CD14-positive monocyte (primary cell): ENCODE data around the gene ZC3H4. TPM values are rescaled to one million over a fixed set of nuclear protein-coding genes. Genes with fewer than 3 reads are reported as not detected.

Experiments
- DNase-seq, 3 donors: peaks; one replicate each; pipeline ENCODE4 v3.0.0-alpha.2; 2011 to 2022
- H2AFZ ChIP-seq: 2 replicates; pipeline ENCODE4 v1.6.0; 2012; ENCODE audit warnings: mild to moderate bottlenecking, low read depth, low read length, inconsistent platforms; ENCODE audit not compliant: insufficient read depth, poor library complexity, severe bottlenecking
- H3K27ac ChIP-seq, 2 donors: 1 replicate in 1 of 2; 2 replicates in 1 of 2; pipeline ENCODE4 v1.5.1; 2012 to 2013; ENCODE audit warnings: low read length in 2 of 2, control low read depth in 1 of 2, inconsistent platforms in 1 of 2, low read depth in 1 of 2, mild to moderate bottlenecking in 1 of 2
- H3K27me3 ChIP-seq, 2 donors: one replicate each; pipeline versions ENCODE4 v1.6.0 to v1.6.1; 2011 to 2013; ENCODE audit warnings: low read length in 2 of 2; ENCODE audit not compliant: control insufficient read depth in 2 of 2, insufficient read depth in 2 of 2
- H3K36me3 ChIP-seq, 2 donors: replicated peaks in 1 of 2; 1 replicate in 1 of 2; 2 replicates in 1 of 2; pipeline versions ENCODE4 v1.5.1 to v1.6.1; 2012 to 2013; ENCODE audit warnings: low read length in 2 of 2, control low read depth in 1 of 2, inconsistent platforms in 1 of 2, mild to moderate bottlenecking in 1 of 2; ENCODE audit not compliant: insufficient read depth in 2 of 2, control insufficient read depth in 1 of 2
- H3K4me1 ChIP-seq, 2 donors: 1 replicate in 1 of 2; 2 replicates in 1 of 2; pipeline versions ENCODE4 v1.5.1 to v1.6.1; 2012 to 2013; ENCODE audit warnings: low read length in 2 of 2, control low read depth in 1 of 2, inconsistent platforms in 1 of 2, mild to moderate bottlenecking in 1 of 2, moderate library complexity in 1 of 2; ENCODE audit not compliant: insufficient read depth in 2 of 2, control insufficient read depth in 1 of 2
- H3K4me2 ChIP-seq: replicated peaks from 2 replicates; pipeline ENCODE3; 2012; ENCODE audit warnings: low read length, moderate library complexity, mild to moderate bottlenecking; ENCODE audit not compliant: poor library complexity, severe bottlenecking; ENCODE audit errors: extremely low read depth
- H3K4me3 ChIP-seq, 3 experiments: fragments of 200-600 bp in 1 of 3; sonication (generic) in 1 of 3; replicated peaks in 1 of 3; 1 replicate in 2 of 3; 2 replicates in 1 of 3; pipeline ENCODE4 v1.5.1; 2011 to 2013; ENCODE audit warnings: low read length in 3 of 3, mild to moderate bottlenecking in 3 of 3, control low read depth in 2 of 3, low read depth in 2 of 3, inconsistent platforms in 1 of 3, moderate library complexity in 1 of 3
- H3K79me2 ChIP-seq: 2 replicates; pipeline ENCODE4 v1.6.0; 2012; ENCODE audit warnings: mild to moderate bottlenecking, control low read depth, inconsistent platforms, low read length, moderate library complexity; ENCODE audit not compliant: insufficient read depth
- H3K9ac ChIP-seq: 2 replicates; pipeline ENCODE4 v1.6.0; 2017; ENCODE audit warnings: low read length, mild to moderate bottlenecking; ENCODE audit not compliant: insufficient read depth, poor library complexity, severe bottlenecking
- H3K9me3 ChIP-seq, 2 donors: replicated peaks in 1 of 2; 1 replicate in 1 of 2; 2 replicates in 1 of 2; pipeline versions ENCODE4 v1.5.1 to v1.6.1; 2012 to 2013; ENCODE audit warnings: low read length in 2 of 2, control low read depth in 1 of 2; ENCODE audit not compliant: control insufficient read depth in 1 of 2, insufficient read depth in 1 of 2
- H4K20me1 ChIP-seq: 2 replicates; pipeline ENCODE4 v1.6.0; 2012; ENCODE audit warnings: mild to moderate bottlenecking, low read length, control low read depth, moderate library complexity; ENCODE audit not compliant: insufficient read depth
- H3K27ac Mint-ChIP-seq, 7 donors: one replicate each; pipeline ENCODE4 v1.8.0; 2020; ENCODE audit warnings: mild to moderate bottlenecking in 7 of 7, mixed read lengths in 7 of 7, moderate library complexity in 6 of 7, inconsistent platforms in 2 of 7
- H3K27me3 Mint-ChIP-seq, 3 donors: one replicate each; pipeline ENCODE4 v1.8.0; 2021 to 2022; ENCODE audit warnings: low read depth in 3 of 3, mild to moderate bottlenecking in 3 of 3, mixed read lengths in 3 of 3, moderate library complexity in 3 of 3, inconsistent platforms in 1 of 3
- H3K36me3 Mint-ChIP-seq, 2 donors: one replicate each; pipeline ENCODE4 v1.8.0; 2020; ENCODE audit warnings: mixed read lengths in 2 of 2, inconsistent platforms in 1 of 2, mild to moderate bottlenecking in 1 of 2
- H3K4me1 Mint-ChIP-seq: one replicate; pipeline ENCODE4 v1.8.0; 2020; ENCODE audit warnings: mild to moderate bottlenecking, mixed read lengths
- H3K4me3 Mint-ChIP-seq, 2 donors: one replicate each; pipeline ENCODE4 v1.8.0; 2020; ENCODE audit warnings: mild to moderate bottlenecking in 2 of 2, mixed read lengths in 2 of 2, moderate library complexity in 1 of 2
- H3K9me3 Mint-ChIP-seq, 7 donors: one replicate each; pipeline ENCODE4 v1.8.0; 2020 to 2022; ENCODE audit warnings: mixed read lengths in 7 of 7, mild to moderate bottlenecking in 6 of 7, moderate library complexity in 6 of 7, inconsistent platforms in 2 of 7
- CTCF ChIP-seq: fragments of 200-600 bp; IDR thresholded peaks from one replicate; pipeline ENCODE4 v1.8.0; 2022; ENCODE audit warnings: antibody characterized with exemption, mild to moderate bottlenecking
- WGBS: methylation state at CpG from one replicate; pipeline ENCODE4 v1.1.5; 2013; ENCODE audit warnings: missing lambda C conversion rate; ENCODE audit not compliant: insufficient coverage; 5-methylcytosine and 5-hydroxymethylcytosine counted together
- intact Hi-C, 2 donors: fragments of 100-400 bp; cut with micrococcal nuclease; formaldehyde crosslinking; loops; one replicate each; pipeline versions ENCODE4 v1.15.0 to v1.15.1; 2023
- polyA plus RNA-seq, 3 donors: library from polyadenylated mRNA; depleted of rRNA in 1 of 3; unstranded in 2 of 3; stranded (reverse) in 1 of 3; fragments of 300-500 nt in 2 of 3; fragments of >200 nt in 1 of 3; fragmentation: Illumina TruSeq in 2 of 3; gene quantifications; 1 replicate in 2 of 3; 2 replicates in 1 of 3; pipeline ENCODE4 v1.2.3, GENCODE V29; 2012 to 2021

Gene ZC3H4
- polyA plus RNA-seq, 3 donors = 0.24 to 9.9 (median 0.60) TPM

- Histone ChIP-seq H3K36me3 (peaks cover 15 to 38% of the 10 kb centered on the region in 2 donors), H3K27ac (peak overlapping the region in 1 of 2 donors; percentile 56), H3K4me1 (peaks cover 35 to 41% of the 10 kb centered on the region in 2 donors), H3K4me2 (no peak overlapping the region), H4K20me1 (peaks cover 52% of the 10 kb centered on the region), H3K9me3 (no peaks in the 10 kb centered on the region), H3K9ac (no peak overlapping the region), H3K4me3 (no peak overlapping the region), H3K79me2 (peaks cover 100% of the 10 kb centered on the region), H2AFZ (no peak overlapping the region), H3K27me3 (no peaks in the 10 kb centered on the region)
- Mint-ChIP-seq H3K36me3 (peaks cover 29 to 34% of the 10 kb centered on the region in 2 donors), H3K4me1 (peaks cover 57% of the 10 kb centered on the region), H3K27me3 (peaks cover 0 to 1% (median 0%) of the 10 kb centered on the region in 3 donors), H3K9me3 (peaks cover 0 to 2% (median 0%) of the 10 kb centered on the region in 7 donors), H3K4me3 (no peak overlapping the region), H3K27ac (peak overlapping the region in 3 of 7 donors; percentile 6 to 45 (median 22))
- no peak for TF ChIP-seq CTCF
- no peak for DNase-seq
- 93% methylated on average over 2 of the region's 2 CpGs for WGBS
- intact Hi-C loops = no loop called here
Measured at GRCh38 chr19:47106821-47107201, 6.8 kb downstream of the ZC3H4 start.

GRCh38 chr19:47105874-47106273, 7.7 kb downstream of the ZC3H4 start:
- Mint-ChIP-seq H3K36me3 (peaks cover 29 to 33% of the 10 kb centered on the region in 2 donors), H3K9me3 (no peaks in the 10 kb centered on the region), H3K4me1 (peaks cover 55% of the 10 kb centered on the region), H3K27me3 (no peaks in the 10 kb centered on the region), H3K27ac (peak overlapping the region in 1 of 7 donors; percentile 6), H3K4me3 (no peak overlapping the region)
- Histone ChIP-seq H3K9me3 (no peaks in the 10 kb centered on the region), H4K20me1 (peaks cover 58% of the 10 kb centered on the region), H3K27me3 (no peaks in the 10 kb centered on the region), H3K79me2 (peaks cover 99% of the 10 kb centered on the region), H3K9ac (no peak overlapping the region), H3K4me1 (peaks cover 35 to 41% of the 10 kb centered on the region in 2 donors), H2AFZ (no peak overlapping the region), H3K36me3 (peaks cover 15 to 38% of the 10 kb centered on the region in 2 donors), H3K27ac (peak overlapping the region in 1 of 2 donors; percentile 56), H3K4me2 (no peak overlapping the region), H3K4me3 (no peak overlapping the region)
- TF ChIP-seq CTCF = no peak
- no peak for DNase-seq
- WGBS = no CpG with 5 or more reads among the region's 2 CpGs
- intact Hi-C loops = no loop called here
